GM18505 (cell line): ENCODE results near the gene ZBTB20.

Experiments used
- ATAC-seq: cut with Tn5 transposase; IDR thresholded peaks from one replicate; pipeline ENCODE4 v1.9.1; 2021; ENCODE audit not compliant: unreplicated experiment
- POLR2A ChIP-seq: IDR thresholded peaks from 4 replicates; pipeline ENCODE4 v1.6.1; 2011; ENCODE audit warnings: borderline replicate concordance; ENCODE audit not compliant: insufficient read depth, insufficient read length; ENCODE audit errors: extremely low read depth

ZBTB20 gene

GRCh38 chr3:114858329-114858728, 288.8 kb downstream of the ZBTB20 start:
- ATAC-seq = no peak
- no peak for TF ChIP-seq POLR2A

- TF ChIP-seq POLR2A = no peak
Observed at GRCh38 chr3:114857299-114857701, 289.8 kb downstream of the ZBTB20 start.

GRCh38 chr3:114856835-114857234, 290.3 kb downstream of the ZBTB20 start:
- no peak for ATAC-seq

More at GRCh38 chr3:114857299-114857701, 289.8 kb downstream of the ZBTB20 start:
- no peak for ATAC-seq

GRCh38 chr3:114855839-114856238, 291.2 kb downstream of the ZBTB20 start:
- no peak for ATAC-seq
- no peak for TF ChIP-seq POLR2A

More at GRCh38 chr3:114856835-114857234, 290.3 kb downstream of the ZBTB20 start:
- no peak for TF ChIP-seq POLR2A

GRCh38 chr3:114852966-114853365, 294.1 kb downstream of the ZBTB20 start:
- no peak for TF ChIP-seq POLR2A
- ATAC-seq = no peak

- TF ChIP-seq POLR2A = no peak
- no peak for ATAC-seq
Observed at GRCh38 chr3:114850898-114851297, 296.2 kb downstream of the ZBTB20 start.

GRCh38 chr3:114848643-114849350, 298.3 kb downstream of the ZBTB20 start:
- no peak for ATAC-seq
- no peak for TF ChIP-seq POLR2A

GRCh38 chr3:114848082-114848481, 299.0 kb downstream of the ZBTB20 start:
- TF ChIP-seq POLR2A = no peak
- ATAC-seq = no peak

- TF ChIP-seq POLR2A = no peak
- ATAC-seq = no peak
Observed at GRCh38 chr3:114847564-114847963, 299.5 kb downstream of the ZBTB20 start.

- no peak for TF ChIP-seq POLR2A
- no peak for ATAC-seq
Observed at GRCh38 chr3:114846779-114847178, 300.3 kb downstream of the ZBTB20 start.

- TF ChIP-seq POLR2A = no peak
- ATAC-seq = no peak
Observed at GRCh38 chr3:114846252-114846651, 300.8 kb downstream of the ZBTB20 start.

GRCh38 chr3:114841515-114841914, 305.6 kb downstream of the ZBTB20 start:
- TF ChIP-seq POLR2A = no peak
- ATAC-seq = no peak

GRCh38 chr3:114839476-114839875, 307.6 kb downstream of the ZBTB20 start:
- TF ChIP-seq POLR2A = no peak
- no peak for ATAC-seq

GRCh38 chr3:114838025-114838424, 309.1 kb downstream of the ZBTB20 start:
- no peak for TF ChIP-seq POLR2A

More at GRCh38 chr3:114838025-114838424, 309.1 kb downstream of the ZBTB20 start:
- no peak for ATAC-seq
